ENCODE results near the gene DBN1.

DNA sequence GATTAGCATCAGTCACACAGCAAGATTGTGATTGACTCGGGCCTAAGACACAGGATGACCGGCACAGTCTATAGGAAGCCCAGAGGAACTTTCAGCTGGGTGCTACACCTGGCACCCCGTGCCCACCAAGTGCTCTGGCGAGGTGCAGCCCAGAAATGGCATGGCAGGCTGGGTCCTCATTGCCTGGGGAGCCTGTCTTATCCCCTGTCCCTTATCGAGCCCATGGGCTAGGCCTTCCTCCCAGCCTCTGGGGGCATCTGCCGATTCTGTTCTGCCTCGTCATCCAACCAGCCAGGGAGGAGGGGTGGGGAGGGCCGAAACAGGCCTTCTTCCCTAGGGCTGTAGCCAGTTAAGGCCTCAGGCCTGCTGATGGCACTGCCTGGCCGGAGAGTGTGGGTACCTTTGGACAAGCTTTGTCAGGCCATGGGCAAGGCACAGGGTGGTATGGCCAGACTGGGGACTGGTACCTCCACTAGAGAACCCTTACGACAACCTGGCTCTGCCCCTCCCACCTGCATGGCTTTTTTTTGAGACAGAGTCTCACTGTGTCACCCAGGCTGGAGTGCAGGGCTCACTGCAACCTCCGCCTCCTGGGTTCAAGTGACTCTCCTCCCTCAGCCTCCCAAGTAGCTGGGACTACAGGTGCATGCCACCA is 45.4 kb downstream of the DBN1 start:
- TF ChIP-seq, protein P1, sequence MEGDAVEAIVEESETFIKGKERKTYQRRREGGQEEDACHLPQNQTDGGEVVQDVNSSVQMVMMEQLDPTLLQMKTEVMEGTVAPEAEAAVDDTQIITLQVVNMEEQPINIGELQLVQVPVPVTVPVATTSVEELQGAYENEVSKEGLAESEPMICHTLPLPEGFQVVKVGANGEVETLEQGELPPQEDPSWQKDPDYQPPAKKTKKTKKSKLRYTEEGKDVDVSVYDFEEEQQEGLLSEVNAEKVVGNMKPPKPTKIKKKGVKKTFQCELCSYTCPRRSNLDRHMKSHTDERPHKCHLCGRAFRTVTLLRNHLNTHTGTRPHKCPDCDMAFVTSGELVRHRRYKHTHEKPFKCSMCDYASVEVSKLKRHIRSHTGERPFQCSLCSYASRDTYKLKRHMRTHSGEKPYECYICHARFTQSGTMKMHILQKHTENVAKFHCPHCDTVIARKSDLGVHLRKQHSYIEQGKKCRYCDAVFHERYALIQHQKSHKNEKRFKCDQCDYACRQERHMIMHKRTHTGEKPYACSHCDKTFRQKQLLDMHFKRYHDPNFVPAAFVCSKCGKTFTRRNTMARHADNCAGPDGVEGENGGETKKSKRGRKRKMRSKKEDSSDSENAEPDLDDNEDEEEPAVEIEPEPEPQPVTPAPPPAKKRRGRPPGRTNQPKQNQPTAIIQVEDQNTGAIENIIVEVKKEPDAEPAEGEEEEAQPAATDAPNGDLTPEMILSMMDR (IDR thresholded peaks at IDR 0.05; ENCODE audit: low read depth, low read length) = no peak
- TF ChIP-seq MYC (IDR thresholded peaks at IDR 0.05; ENCODE audit: low read depth, low read length) (no peak), POLR2A (IDR thresholded peaks at IDR 0.05; ENCODE audit: extremely low read depth, insufficient read length) (no peak)
- TF ChIP-seq, protein P2, sequence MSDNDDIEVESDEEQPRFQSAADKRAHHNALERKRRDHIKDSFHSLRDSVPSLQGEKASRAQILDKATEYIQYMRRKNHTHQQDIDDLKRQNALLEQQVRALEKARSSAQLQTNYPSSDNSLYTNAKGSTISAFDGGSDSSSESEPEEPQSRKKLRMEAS (IDR thresholded peaks at IDR 0.05; ENCODE audit: low read depth, low read length) = no peak
